ENCODE measurements around the gene TYRO3.
A peak's percentile ranks its signal among the peaks of the same experiment; 100 is the strongest.

The TYRO3 gene

DNA sequence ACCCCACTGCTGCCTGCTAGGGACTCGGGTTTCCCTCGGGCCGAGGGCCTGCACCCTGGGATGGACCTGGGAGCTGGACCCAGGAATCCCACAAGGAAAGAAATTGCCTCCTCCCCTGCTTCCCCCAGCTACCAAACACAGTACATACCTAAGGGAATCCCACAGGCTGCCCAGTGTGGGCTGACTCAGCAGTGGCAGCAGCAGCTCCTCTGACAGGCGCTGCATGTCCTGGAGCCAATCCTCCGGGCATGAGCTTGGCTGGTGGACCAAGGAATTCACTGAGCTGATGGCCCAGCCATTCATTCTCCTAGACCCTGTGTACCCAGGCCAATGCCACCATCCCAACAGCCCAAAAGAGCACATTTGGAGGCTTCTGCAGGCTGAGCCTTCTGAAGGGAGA, 35.9 kb upstream of the TYRO3 start:
- Histone ChIP-seq H3K9ac (ENCODE audit: low read depth, low read length) (no peak overlapping the region), H3K36me3 (ENCODE audit: control insufficient read depth, insufficient read depth, low read length) (peaks cover 68% of the 10 kb centered on the region), H3K27ac (ENCODE audit: low read depth, low read length) (no peak overlapping the region), H3K4me1 (ENCODE audit: control insufficient read depth, insufficient read depth, low read length) (no peaks in the 10 kb centered on the region), H3K27me3 (ENCODE audit: control insufficient read depth, insufficient read depth, low read length) (no peaks in the 10 kb centered on the region), H3K9me3 (ENCODE audit: control insufficient read depth, insufficient read depth, low read length) (no peaks in the 10 kb centered on the region), H3K4me3 (ENCODE audit: low read depth, low read length) (no peak overlapping the region)

DNA sequence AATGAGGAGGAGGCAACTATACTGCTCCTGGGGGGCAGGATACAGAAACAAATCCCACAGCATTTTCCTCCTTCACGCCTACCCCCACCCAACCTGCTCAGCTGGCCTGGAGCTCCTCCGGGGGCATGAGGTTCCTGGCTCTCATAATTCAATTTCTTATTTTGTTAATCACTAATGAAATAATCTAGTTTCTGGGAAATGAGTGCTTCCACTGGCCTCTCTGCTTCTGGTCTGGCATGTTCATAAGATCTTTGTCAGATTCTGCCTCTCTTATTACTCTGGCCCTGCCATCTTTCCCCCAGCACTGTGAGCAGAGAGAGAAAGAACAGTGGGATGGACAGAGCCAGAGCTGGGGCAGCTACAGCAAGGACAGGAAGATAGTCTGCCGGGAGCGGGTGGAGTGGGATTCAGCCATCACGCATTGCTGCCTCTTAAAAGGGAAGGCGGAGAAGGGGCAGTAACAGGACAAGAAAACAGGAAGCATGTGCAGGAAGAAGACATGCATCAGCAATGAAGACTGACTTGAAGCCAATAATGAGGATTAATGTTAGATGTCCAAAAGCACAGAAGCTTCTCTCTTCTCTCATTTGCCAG, 28.6 kb upstream of the TYRO3 start:
- peaks cover 86% of the 10 kb centered on the region for H3K36me3 ChIP-seq (ENCODE audit: control insufficient read depth, insufficient read depth, low read length)
- no peak overlapping the region for H3K9ac ChIP-seq (ENCODE audit: low read depth, low read length)
- H3K4me3 ChIP-seq (ENCODE audit: low read depth, low read length), result no peak overlapping the region
- no peaks in the 10 kb centered on the region for H3K4me1 ChIP-seq (ENCODE audit: control insufficient read depth, insufficient read depth, low read length)
- H3K27me3 ChIP-seq (ENCODE audit: control insufficient read depth, insufficient read depth, low read length), result no peaks in the 10 kb centered on the region
- no peak overlapping the region for H3K27ac ChIP-seq (ENCODE audit: low read depth, low read length)
- H3K9me3 ChIP-seq (ENCODE audit: control insufficient read depth, insufficient read depth, low read length), result no peaks in the 10 kb centered on the region

DNA sequence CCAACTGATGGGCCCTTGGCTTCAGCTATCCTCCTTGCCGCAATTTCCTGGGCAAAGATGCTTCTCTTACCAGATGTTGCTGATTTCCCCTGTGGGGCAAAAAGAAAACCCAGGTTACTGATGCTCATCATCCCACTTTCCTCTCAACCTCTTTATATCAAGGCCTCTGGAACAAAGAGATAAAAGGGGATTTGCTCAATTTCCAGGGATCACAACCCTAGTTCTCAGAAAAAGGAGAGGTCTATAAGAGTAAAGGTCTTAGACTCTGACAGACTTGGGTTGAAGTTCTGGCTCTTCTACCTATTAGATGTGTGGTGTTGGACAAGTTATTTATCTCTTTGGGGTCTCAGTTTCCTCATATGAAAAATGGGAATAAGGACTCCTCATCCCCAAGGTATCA, 23.5 kb upstream of the TYRO3 start:
- Histone ChIP-seq H3K27me3 (ENCODE audit: control insufficient read depth, insufficient read depth, low read length) (no peaks in the 10 kb centered on the region), H3K27ac (ENCODE audit: low read depth, low read length) (no peak overlapping the region), H3K36me3 (ENCODE audit: control insufficient read depth, insufficient read depth, low read length) (peaks cover 57% of the 10 kb centered on the region), H3K4me3 (ENCODE audit: low read depth, low read length) (no peak overlapping the region), H3K9ac (ENCODE audit: low read depth, low read length) (no peak overlapping the region), H3K4me1 (ENCODE audit: control insufficient read depth, insufficient read depth, low read length) (no peaks in the 10 kb centered on the region), H3K9me3 (ENCODE audit: control insufficient read depth, insufficient read depth, low read length) (no peaks in the 10 kb centered on the region)

GRCh38 chr15:41536866-41537265, 22.1 kb upstream of the TYRO3 start:
- H3K36me3 ChIP-seq (ENCODE audit: control insufficient read depth, insufficient read depth, low read length), result peaks cover 45% of the 10 kb centered on the region

DNA sequence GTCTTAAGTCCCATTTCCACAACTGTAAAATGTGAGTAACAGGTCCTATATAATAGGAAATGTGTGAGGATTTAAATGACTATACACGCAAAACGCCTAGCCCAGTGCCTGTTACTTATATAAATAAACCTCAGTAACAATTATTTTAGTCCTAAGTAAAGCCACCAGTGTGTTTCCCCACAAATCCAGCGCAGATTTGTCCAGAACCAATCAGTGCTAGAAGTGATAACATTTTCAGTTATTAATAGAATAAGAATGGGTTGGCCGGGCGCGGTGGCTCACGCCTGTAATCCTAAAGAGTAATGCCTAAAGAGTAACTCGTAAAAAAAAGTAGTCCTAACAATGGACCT, 15.5 kb upstream of the TYRO3 start:
- Histone ChIP-seq H3K36me3 (ENCODE audit: control insufficient read depth, insufficient read depth, low read length) (no peaks in the 10 kb centered on the region), H3K4me3 (ENCODE audit: low read depth, low read length) (peak overlapping the region; percentile 86), H3K9ac (ENCODE audit: low read depth, low read length) (peak overlapping the region; percentile 82), H3K9me3 (ENCODE audit: control insufficient read depth, insufficient read depth, low read length) (no peaks in the 10 kb centered on the region), H3K27me3 (ENCODE audit: control insufficient read depth, insufficient read depth, low read length) (no peaks in the 10 kb centered on the region), H3K4me1 (ENCODE audit: control insufficient read depth, insufficient read depth, low read length) (no peaks in the 10 kb centered on the region), H3K27ac (ENCODE audit: low read depth, low read length) (peak overlapping the region; percentile 96)

More at GRCh38 chr15:41536866-41537265, 22.1 kb upstream of the TYRO3 start:
- Histone ChIP-seq H3K27me3 (ENCODE audit: control insufficient read depth, insufficient read depth, low read length) (no peaks in the 10 kb centered on the region), H3K9ac (ENCODE audit: low read depth, low read length) (no peak overlapping the region), H3K4me1 (ENCODE audit: control insufficient read depth, insufficient read depth, low read length) (no peaks in the 10 kb centered on the region), H3K9me3 (ENCODE audit: control insufficient read depth, insufficient read depth, low read length) (no peaks in the 10 kb centered on the region), H3K27ac (ENCODE audit: low read depth, low read length) (no peak overlapping the region), H3K4me3 (ENCODE audit: low read depth, low read length) (no peak overlapping the region)

GRCh38 chr15:41544650-41545015, 14.4 kb upstream of the TYRO3 start:
- no peaks in the 10 kb centered on the region for H3K36me3 ChIP-seq (ENCODE audit: control insufficient read depth, insufficient read depth, low read length)
- no peak overlapping the region for H3K9ac ChIP-seq (ENCODE audit: low read depth, low read length)
- no peak overlapping the region for H3K27ac ChIP-seq (ENCODE audit: low read depth, low read length)
- no peaks in the 10 kb centered on the region for H3K9me3 ChIP-seq (ENCODE audit: control insufficient read depth, insufficient read depth, low read length)
- H3K4me1 ChIP-seq (ENCODE audit: control insufficient read depth, insufficient read depth, low read length), result no peaks in the 10 kb centered on the region
- H3K27me3 ChIP-seq (ENCODE audit: control insufficient read depth, insufficient read depth, low read length), result no peaks in the 10 kb centered on the region
- no peak overlapping the region; the same call in 1 of the 2 replicates for H3K4me3 ChIP-seq (ENCODE audit: low read depth, low read length)

DNA sequence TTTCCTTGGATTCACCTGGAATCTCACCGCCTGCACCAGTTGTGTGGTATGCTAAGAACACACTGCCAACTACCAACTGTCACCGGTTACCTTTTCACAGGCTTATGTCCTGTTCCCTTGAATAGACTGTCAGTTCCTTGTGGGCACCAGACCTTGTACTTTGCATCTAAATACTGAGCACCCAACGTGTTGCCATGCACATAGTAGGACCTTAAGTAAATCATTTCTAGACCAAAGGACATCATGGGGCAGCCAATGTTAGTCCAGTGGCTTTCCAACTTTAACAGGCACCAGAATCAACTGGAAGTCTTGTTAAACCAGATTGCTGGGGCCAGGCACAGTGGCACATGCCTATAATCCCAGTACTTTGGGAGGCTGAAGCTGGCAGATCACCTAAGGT, 13.8 kb upstream of the TYRO3 start:
- H3K36me3 ChIP-seq (ENCODE audit: control insufficient read depth, insufficient read depth, low read length), result no peaks in the 10 kb centered on the region
- H3K9me3 ChIP-seq (ENCODE audit: control insufficient read depth, insufficient read depth, low read length), result no peaks in the 10 kb centered on the region
- H3K4me1 ChIP-seq (ENCODE audit: control insufficient read depth, insufficient read depth, low read length), result no peaks in the 10 kb centered on the region
- H3K9ac ChIP-seq (ENCODE audit: low read depth, low read length), result no peak overlapping the region
- H3K4me3 ChIP-seq (ENCODE audit: low read depth, low read length), result no peak overlapping the region
- no peaks in the 10 kb centered on the region for H3K27me3 ChIP-seq (ENCODE audit: control insufficient read depth, insufficient read depth, low read length)
- H3K27ac ChIP-seq (ENCODE audit: low read depth, low read length), result no peak overlapping the region

DNA sequence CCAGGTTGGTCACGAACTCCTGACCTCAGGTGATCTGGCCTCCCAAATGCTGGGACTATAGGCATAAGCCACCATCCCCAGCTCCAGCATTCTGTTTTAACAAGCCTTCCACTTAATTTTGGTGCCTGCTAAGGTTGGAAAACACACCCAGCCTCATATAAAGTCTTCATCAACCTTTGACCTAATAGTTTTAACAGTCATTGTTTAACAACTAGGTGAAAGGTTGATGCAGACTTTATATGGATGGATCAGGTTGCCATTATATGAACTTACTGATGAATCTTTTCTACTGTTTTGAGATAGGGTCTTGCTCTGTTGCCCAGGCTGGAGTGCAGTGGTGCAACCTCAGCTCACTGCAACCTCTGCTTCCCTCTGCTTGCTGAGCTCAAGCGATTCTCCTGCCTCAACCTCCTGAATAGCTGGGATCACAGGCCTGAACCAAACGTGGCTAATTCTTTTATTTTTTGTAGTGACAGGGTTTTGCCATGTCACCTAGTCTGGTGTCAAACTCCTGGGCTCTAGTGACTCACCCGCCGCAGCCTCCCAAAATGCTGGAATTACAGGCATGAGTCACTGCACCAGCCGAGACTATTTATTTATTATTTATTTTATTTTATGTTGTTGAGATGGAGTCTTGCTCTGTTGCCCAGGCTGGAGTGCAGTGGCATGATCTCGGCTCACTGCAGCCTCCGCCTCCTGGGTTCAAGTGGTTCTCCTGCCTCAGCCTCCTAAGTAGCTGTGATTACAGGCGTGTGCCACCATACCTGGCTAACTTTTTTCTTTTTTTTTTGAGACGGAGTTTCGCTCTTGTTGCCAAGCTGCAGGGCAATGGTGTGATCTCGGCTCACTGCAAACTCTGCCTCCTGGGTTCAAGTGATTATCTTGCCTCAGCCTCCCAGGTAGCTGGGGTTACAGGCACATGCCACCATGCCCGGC, 11.9 kb upstream of the TYRO3 start:
- Histone ChIP-seq H3K9me3 (ENCODE audit: control insufficient read depth, insufficient read depth, low read length) (no peaks in the 10 kb centered on the region), H3K4me3 (ENCODE audit: low read depth, low read length) (no peak overlapping the region), H3K9ac (ENCODE audit: low read depth, low read length) (no peak overlapping the region), H3K27me3 (ENCODE audit: control insufficient read depth, insufficient read depth, low read length) (no peaks in the 10 kb centered on the region), H3K4me1 (ENCODE audit: control insufficient read depth, insufficient read depth, low read length) (no peaks in the 10 kb centered on the region), H3K36me3 (ENCODE audit: control insufficient read depth, insufficient read depth, low read length) (no peaks in the 10 kb centered on the region), H3K27ac (ENCODE audit: low read depth, low read length) (no peak overlapping the region)

DNA sequence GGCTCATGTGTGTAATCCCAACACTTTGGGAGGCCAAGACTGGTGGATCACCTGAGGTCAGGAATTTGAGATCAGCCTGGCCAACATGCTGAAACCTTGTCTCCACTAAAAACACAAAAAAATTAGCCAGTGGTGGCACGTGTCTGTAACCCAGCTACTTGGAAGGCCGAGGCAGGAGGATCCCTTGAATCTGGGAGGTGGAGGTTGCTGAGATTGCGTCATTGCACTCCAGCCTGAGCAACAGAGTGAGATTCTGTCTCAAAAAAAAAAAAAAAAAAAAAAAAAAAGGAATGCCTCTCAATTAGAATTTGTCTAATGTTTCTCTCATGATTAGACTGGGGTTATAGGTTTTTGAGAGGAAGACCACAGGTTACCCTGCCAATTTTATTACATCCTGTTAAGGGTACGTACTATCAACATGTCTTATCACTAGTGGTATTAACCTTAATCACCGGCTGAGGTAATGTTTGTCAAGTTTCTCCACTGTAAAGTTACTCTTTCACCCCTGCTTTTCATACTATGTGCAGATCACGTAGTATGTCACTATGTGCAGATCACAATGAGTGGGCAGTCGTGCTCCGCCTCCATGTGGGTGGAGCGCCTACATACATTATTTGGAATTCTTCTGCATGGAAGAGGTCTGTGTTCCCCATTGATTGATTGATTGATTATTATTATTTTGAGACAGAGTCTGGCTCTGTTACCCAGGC, 8.8 kb upstream of the TYRO3 start:
- Histone ChIP-seq H3K4me1 (ENCODE audit: control insufficient read depth, insufficient read depth, low read length) (no peaks in the 10 kb centered on the region), H3K9me3 (ENCODE audit: control insufficient read depth, insufficient read depth, low read length) (no peaks in the 10 kb centered on the region), H3K36me3 (ENCODE audit: control insufficient read depth, insufficient read depth, low read length) (no peaks in the 10 kb centered on the region), H3K27ac (ENCODE audit: low read depth, low read length) (no peak overlapping the region), H3K9ac (ENCODE audit: low read depth, low read length) (no peak overlapping the region), H3K27me3 (ENCODE audit: control insufficient read depth, insufficient read depth, low read length) (no peaks in the 10 kb centered on the region), H3K4me3 (ENCODE audit: low read depth, low read length) (no peak overlapping the region)

DNA sequence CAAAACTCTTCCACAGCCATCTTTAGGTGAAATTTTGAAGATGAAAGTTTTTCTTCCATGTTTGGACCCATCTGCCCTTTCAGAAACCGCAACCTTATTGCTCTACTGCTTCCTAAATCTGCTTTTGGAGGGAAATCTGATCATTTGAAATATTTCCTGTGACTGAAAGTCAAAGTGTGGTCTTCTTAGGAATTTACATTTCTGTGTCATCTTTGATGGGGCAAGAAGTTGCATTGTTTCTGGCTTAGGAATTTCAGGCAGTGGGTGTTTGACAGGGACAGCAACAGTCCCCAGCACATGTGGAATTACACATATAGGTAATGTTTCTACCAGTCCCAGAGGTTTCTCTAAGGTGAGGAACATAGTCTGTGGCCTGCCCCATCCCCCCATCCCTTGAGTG, 5.3 kb upstream of the TYRO3 start:
- Histone ChIP-seq H3K27me3 (ENCODE audit: control insufficient read depth, insufficient read depth, low read length) (no peaks in the 10 kb centered on the region), H3K9ac (ENCODE audit: low read depth, low read length) (no peak overlapping the region), H3K4me1 (ENCODE audit: control insufficient read depth, insufficient read depth, low read length) (peaks cover 8% of the 10 kb centered on the region), H3K4me3 (ENCODE audit: low read depth, low read length) (no peak overlapping the region), H3K9me3 (ENCODE audit: control insufficient read depth, insufficient read depth, low read length) (no peaks in the 10 kb centered on the region), H3K27ac (ENCODE audit: low read depth, low read length) (no peak overlapping the region), H3K36me3 (ENCODE audit: control insufficient read depth, insufficient read depth, low read length) (no peaks in the 10 kb centered on the region)

DNA sequence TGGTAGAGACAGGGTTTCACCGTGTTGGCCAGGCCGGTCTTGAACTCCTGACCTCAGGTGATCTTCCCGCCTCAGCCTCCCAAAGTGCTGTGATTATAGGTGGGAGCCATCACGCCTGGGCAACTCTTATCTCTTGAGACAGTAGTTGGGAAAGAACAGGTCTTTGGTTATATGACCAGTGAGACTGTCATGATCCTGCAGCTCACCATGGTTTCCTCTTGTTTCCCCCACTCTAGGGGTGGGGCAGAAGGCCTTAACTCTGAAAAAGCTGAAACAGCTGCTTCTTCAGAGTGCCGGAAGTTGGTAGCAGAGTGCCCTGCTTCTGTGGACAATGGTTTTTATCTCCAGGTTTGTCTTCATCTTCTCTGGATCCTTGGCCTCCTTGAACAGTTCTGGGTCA, 4.7 kb upstream of the TYRO3 start:
- peaks cover 8% of the 10 kb centered on the region for H3K4me1 ChIP-seq (ENCODE audit: control insufficient read depth, insufficient read depth, low read length)
- H3K36me3 ChIP-seq (ENCODE audit: control insufficient read depth, insufficient read depth, low read length), result no peaks in the 10 kb centered on the region
- H3K27me3 ChIP-seq (ENCODE audit: control insufficient read depth, insufficient read depth, low read length), result no peaks in the 10 kb centered on the region
- no peak overlapping the region for H3K4me3 ChIP-seq (ENCODE audit: low read depth, low read length)
- no peak overlapping the region for H3K27ac ChIP-seq (ENCODE audit: low read depth, low read length)
- H3K9me3 ChIP-seq (ENCODE audit: control insufficient read depth, insufficient read depth, low read length), result no peaks in the 10 kb centered on the region
- no peak overlapping the region for H3K9ac ChIP-seq (ENCODE audit: low read depth, low read length)
